Ovary (tissue), 9 donors: Measurements from ENCODE around the gene TTC4. TPM values are rescaled to one million over a fixed set of nuclear protein-coding genes. Genes with fewer than 3 reads are reported as not detected.

Experiments
- DNase-seq, 5 donors: peaks; one replicate each; pipeline ENCODE4 v3.0.0-alpha.2; 2019 to 2020
- H3K27ac ChIP-seq, 2 donors: fragments of 200-600 bp; one replicate each; pipeline versions ENCODE4 v1.5.1 to v1.8.0; 2019 to 2022
- H3K27me3 ChIP-seq: fragments of 200-600 bp; one replicate; pipeline ENCODE4 v1.8.0; 2022
- H3K36me3 ChIP-seq: fragments of 200-600 bp; sonication (generic); one replicate; pipeline ENCODE4 v1.5.1; 2019
- H3K4me1 ChIP-seq: one replicate; pipeline ENCODE4 v1.8.1; 2013; ENCODE audit warnings: mild to moderate bottlenecking, moderate library complexity; ENCODE audit not compliant: insufficient read depth
- H3K4me3 ChIP-seq: fragments of 200-600 bp; sonication (generic); one replicate; pipeline ENCODE4 v1.5.1; 2017
- H3K9me3 ChIP-seq, 2 donors: fragments of 200-600 bp in 1 of 2; sonication (generic) in 1 of 2; one replicate each; pipeline versions ENCODE4 v1.5.1 to v1.8.1; 2013 to 2019; ENCODE audit warnings: mild to moderate bottlenecking in 1 of 2, moderate library complexity in 1 of 2
- EP300 ChIP-seq: sonication (generic); formaldehyde crosslinking; IDR thresholded peaks from one replicate; pipeline ENCODE4 v1.6.1; 2017; ENCODE audit warnings: antibody characterized with exemption
- POLR2A ChIP-seq: fragments of 450-650 bp; IDR thresholded peaks from one replicate; pipeline ENCODE4 v1.6.1; 2017; ENCODE audit warnings: antibody characterized with exemption, mild to moderate bottlenecking, moderate library complexity
- WGBS, 3 donors: extraction: QIAGEN DNeasy Blood & Tissue Kit in 1 of 3; methylation state at CpG; one replicate each; pipeline versions ENCODE4 v1.1.5 to v1.1.7; 2013 to 2017; 5-methylcytosine and 5-hydroxymethylcytosine counted together
- intact Hi-C, 4 donors: fragments of 100-400 bp; cut with DNase I; formaldehyde crosslinking; loops; one replicate each; pipeline versions ENCODE4 v1.11.0 to v1.15.1; 2022 to 2023
- polyA plus RNA-seq, 2 donors: library from polyadenylated mRNA; stranded (reverse); fragments of 200-250 nt in 1 of 2; fragments of 350-450 nt in 1 of 2; fragmentation: Illumina TruSeq in 1 of 2; extraction: RNeasy Lipid Tissue Mini Kit (QIAGEN cat#74804) in 1 of 2; gene quantifications; one replicate each; pipeline ENCODE4 v1.2.3, GENCODE V29; 2013 to 2014
- total RNA-seq, 7 donors: library from RNA; depleted of rRNA in 2 of 7; stranded (reverse); fragments of >200 nt in 2 of 7; fragmentation: NEBNext Ultra II Directional in 3 of 7; extraction: Animal tissue kit (Norgen Biotek cat#: 25700) in 3 of 7; gene quantifications; one replicate each; pipeline versions ENCODE4 v1.1.0 to v1.2.4, GENCODE V29; 2016 to 2023
- TF ChIP-seq, protein P1 (sequence below), 3 donors: fragments of 450-650 bp in 2 of 3; fragments of 200-600 bp in 1 of 3; IDR thresholded peaks; one replicate each; pipeline versions ENCODE4 v1.5.1 to v1.8.0; 2016 to 2022; ENCODE audit warnings: antibody characterized with exemption in 3 of 3, mild to moderate bottlenecking in 1 of 3
- donor health status: DM: no; HTN: no; CAD: no; lungs with moderate emphysema.
- donor health status: DM: no; HTN: no; CAD: no.
- donor health status: Bipolar disorder and iron deficiency.
- donor health status: DM: yes; HTN: yes; CAD: no.
- donor health status: DM: no; HTN: no; CAD: no.
- donor health status: DM: yes; HTN: yes; CAD: no.

TTC4 gene
- total and polyA plus RNA-seq, 9 donors = 12.6 to 29.9 (median 19.9) TPM

DNA sequence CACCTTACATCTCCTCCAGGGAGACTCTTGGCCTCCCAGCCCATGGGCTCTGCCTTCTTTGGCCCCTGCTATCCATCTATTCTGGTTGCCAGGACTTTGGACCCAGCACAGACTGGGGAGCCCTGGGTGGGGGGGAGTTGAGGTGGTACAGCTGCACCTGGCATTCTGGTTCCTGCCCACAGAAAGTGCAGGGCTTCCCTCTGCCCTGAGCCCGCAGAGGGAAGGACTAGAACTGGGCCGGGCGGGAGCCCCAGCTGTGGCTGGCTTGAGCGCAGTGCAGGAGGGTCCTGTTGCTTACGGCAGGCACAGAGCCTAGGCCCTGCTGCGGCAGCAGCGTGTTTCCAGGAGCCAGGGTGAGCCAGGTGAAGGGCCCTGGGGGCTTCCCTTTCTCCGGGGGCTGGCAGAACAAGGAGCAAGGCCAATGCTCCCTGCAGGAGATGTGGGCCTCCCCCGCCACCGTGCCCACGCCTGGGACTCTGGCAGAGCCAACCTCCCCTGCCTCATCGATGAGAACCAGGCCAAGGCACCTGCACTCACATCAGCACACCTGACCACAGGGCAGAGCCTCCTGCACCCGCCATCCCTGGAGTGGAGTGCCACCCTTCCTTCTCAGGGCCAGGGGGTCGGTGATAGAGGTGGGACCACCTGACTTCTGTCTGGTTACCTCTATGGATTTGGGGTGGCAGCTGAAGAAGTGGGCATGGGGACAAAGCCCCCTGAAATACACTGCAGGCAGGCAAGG is 32.6 kb downstream of the TTC4 start:
- Histone ChIP-seq H3K36me3 (no peaks in the 10 kb centered on the region), H3K9me3 (no peaks in the 10 kb centered on the region), H3K27ac (no peak overlapping the region), H3K27me3 (no peaks in the 10 kb centered on the region), H3K4me3 (no peak overlapping the region), H3K4me1 (no peaks in the 10 kb centered on the region)
- no peak for TF ChIP-seq POLR2A
- intact Hi-C loops = no loop called here
- 78 to 85% (median 79%) methylated on average over 13 to 14 of the region's 14 CpGs for WGBS, 3 donors
- no peak for DNase-seq

DNA sequence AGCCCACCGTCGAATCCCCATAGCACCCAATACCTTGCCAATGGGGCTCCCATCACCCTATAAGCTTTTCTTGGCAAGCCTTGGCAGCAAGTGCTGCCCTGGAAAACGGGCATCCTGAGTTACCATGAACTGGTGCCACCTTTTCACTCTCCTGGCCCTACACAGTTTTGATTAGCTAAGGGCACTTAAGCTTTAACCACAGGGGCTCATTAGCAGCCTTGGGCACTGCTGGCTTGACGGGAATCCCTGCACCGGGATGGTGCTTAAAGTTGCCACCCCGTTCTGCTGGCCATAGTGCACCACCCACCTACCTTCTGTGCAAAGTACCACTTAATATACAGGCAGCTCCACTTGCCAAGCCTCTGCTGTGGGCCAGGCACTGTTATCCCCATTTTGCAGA is 34.9 kb downstream of the TTC4 start:
- DNase-seq = no peak

DNA sequence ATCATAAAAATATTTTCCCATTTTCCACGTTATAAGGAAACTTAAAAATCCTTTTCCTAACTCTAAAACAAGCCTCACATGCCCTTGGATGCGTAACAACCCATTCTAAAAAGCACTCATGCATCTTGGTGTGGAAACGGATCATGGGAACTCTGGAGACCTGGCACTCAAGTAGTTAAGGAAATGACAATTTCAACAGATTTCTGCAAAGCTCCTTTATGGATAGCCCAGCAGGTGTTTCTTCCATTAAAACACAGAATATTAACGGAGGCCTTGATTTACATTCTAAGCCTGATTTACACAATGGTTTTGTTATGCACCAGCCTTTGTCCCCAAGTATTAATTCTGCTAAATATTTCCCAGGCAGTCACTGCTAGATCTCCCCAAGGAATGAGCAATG is 35.8 kb downstream of the TTC4 start:
- Histone ChIP-seq H3K27ac (no peak overlapping the region), H3K9me3 (no peaks in the 10 kb centered on the region), H3K36me3 (no peaks in the 10 kb centered on the region), H3K27me3 (no peaks in the 10 kb centered on the region), H3K4me1 (no peaks in the 10 kb centered on the region), H3K4me3 (no peak overlapping the region)
- no peak for DNase-seq
- intact Hi-C loops = no loop called here
- WGBS, 3 donors = 62 to 64% (median 64%) methylated on average over 4 of the region's 4 CpGs
- TF ChIP-seq EP300 (no peak), POLR2A (no peak)
- TF ChIP-seq, protein P1, sequence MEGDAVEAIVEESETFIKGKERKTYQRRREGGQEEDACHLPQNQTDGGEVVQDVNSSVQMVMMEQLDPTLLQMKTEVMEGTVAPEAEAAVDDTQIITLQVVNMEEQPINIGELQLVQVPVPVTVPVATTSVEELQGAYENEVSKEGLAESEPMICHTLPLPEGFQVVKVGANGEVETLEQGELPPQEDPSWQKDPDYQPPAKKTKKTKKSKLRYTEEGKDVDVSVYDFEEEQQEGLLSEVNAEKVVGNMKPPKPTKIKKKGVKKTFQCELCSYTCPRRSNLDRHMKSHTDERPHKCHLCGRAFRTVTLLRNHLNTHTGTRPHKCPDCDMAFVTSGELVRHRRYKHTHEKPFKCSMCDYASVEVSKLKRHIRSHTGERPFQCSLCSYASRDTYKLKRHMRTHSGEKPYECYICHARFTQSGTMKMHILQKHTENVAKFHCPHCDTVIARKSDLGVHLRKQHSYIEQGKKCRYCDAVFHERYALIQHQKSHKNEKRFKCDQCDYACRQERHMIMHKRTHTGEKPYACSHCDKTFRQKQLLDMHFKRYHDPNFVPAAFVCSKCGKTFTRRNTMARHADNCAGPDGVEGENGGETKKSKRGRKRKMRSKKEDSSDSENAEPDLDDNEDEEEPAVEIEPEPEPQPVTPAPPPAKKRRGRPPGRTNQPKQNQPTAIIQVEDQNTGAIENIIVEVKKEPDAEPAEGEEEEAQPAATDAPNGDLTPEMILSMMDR (IDR thresholded peaks at IDR 0.05) = no peak

More for the DNA sequence above, 34.9 kb downstream of the TTC4 start:
- no peaks in the 10 kb centered on the region for H3K9me3 ChIP-seq
- H3K27ac ChIP-seq = no peak overlapping the region
- no peaks in the 10 kb centered on the region for H3K4me1 ChIP-seq
- intact Hi-C loops = no loop called here
- H3K27me3 ChIP-seq = no peaks in the 10 kb centered on the region
- 67 to 74% (median 71%) methylated on average over 6 of the region's 6 CpGs for WGBS, 3 donors
- H3K36me3 ChIP-seq = no peaks in the 10 kb centered on the region
- no peak overlapping the region for H3K4me3 ChIP-seq
- TF ChIP-seq EP300 (no peak), POLR2A (no peak)
- TF ChIP-seq, protein P1 (IDR thresholded peaks at IDR 0.05) = no peak

GRCh38 chr1:54754045-54754444 is 38.4 kb downstream of the TTC4 start:
- TF ChIP-seq POLR2A = no peak
- no peak for TF ChIP-seq EP300
- TF ChIP-seq, protein P1 (IDR thresholded peaks at IDR 0.05) = no peak
- no peaks in the 10 kb centered on the region for H3K27me3 ChIP-seq
- H3K9me3 ChIP-seq = no peaks in the 10 kb centered on the region
- intact Hi-C loops = no loop called here
- WGBS, 3 donors = 82 to 87% (median 84%) methylated on average over 22 of the region's 22 CpGs
- no peak overlapping the region for H3K4me3 ChIP-seq
- no peaks in the 10 kb centered on the region for H3K4me1 ChIP-seq
- H3K36me3 ChIP-seq = no peaks in the 10 kb centered on the region
- H3K27ac ChIP-seq = no peak overlapping the region
- no peak for DNase-seq

DNA sequence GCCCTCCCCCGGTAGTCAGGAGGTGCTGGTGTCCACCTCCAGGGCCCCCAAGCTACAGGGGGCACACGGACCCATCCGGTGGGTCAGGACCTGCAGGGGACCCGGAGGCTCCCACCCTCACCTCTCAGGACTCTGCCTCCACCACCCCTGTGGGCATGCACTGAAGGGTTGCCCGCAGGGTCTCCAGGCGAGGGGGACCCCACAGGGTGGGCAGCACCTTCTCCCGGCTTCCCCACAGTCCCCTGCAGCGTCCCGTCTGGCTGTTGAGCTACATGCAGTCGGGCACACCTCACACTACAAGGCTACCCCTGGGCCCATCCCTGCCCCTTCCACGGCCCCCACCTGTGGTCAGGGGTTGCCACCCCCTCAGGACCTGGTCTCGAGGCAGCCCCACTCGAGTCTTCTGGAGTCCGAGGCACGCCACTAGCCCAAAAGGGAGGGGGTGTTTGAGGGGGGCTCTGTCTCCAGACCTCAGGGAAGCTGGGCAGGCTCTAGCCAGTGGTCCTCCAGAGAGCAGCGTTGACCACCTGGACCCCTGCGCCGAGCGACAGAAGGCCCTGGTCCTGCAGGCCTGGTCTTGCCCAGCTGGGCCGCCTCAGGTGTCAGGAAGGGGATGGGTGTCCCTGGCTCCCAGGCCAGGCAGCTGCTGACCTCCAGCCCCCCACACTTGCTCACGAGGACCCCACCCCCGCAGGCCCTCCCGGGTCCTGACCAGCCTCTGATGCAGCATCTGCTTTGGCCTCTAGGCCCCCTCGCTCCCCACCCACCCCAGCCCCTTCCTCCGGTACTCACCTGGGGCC is 39.0 kb downstream of the TTC4 start:
- WGBS, 3 donors = 77 to 86% (median 79%) methylated on average over 18 to 25 of the region's 25 CpGs
- Histone ChIP-seq H3K9me3 (no peaks in the 10 kb centered on the region), H3K4me3 (no peak overlapping the region), H3K4me1 (no peaks in the 10 kb centered on the region), H3K27ac (no peak overlapping the region), H3K36me3 (no peaks in the 10 kb centered on the region), H3K27me3 (no peaks in the 10 kb centered on the region)
- intact Hi-C loops = no loop called here
- TF ChIP-seq POLR2A (no peak), EP300 (no peak)
- TF ChIP-seq, protein P1 (IDR thresholded peaks at IDR 0.05) = no peak
- no peak for DNase-seq
